ENCODE results near the gene DLGAP1.
A peak's percentile ranks its signal among the peaks of the same experiment; 100 is the strongest.
"Not testable (repeated sequence)": the region's sequence is repeated elsewhere in the genome, so short reads cannot be mapped to it uniquely, and the experiment has no call there.

The DLGAP1 gene

GRCh38 chr18:3607309-3608098 is 847.6 kb downstream of the DLGAP1 start:
- Histone ChIP-seq H3K9me3 (ENCODE audit: insufficient read depth, low read length) (no peaks in the 10 kb centered on the region), H4K20me1 (ENCODE audit: insufficient read depth, low read length) (no peaks in the 10 kb centered on the region), H3K4me2 (ENCODE audit: low read length) (no peak overlapping the region), H3K4me1 (ENCODE audit: low read length) (peaks cover 34% of the 10 kb centered on the region), H3K79me2 (ENCODE audit: low read length) (peaks cover 9% of the 10 kb centered on the region; the same call in 1 of the 2 replicates), H3K27me3 (ENCODE audit: low read depth, low read length) (no peaks in the 10 kb centered on the region), H2AFZ (ENCODE audit: low read depth, low read length) (no peak overlapping the region), H3K9ac (ENCODE audit: low read length) (no peak overlapping the region), H3K36me3 (replicated peaks; ENCODE audit: low read depth, low read length) (no peaks in the 10 kb centered on the region), H3K27ac (ENCODE audit: low read length) (no peak overlapping the region), H3K4me3 (ENCODE audit: low read length) (no peak overlapping the region)
- TF ChIP-seq CTCF (IDR thresholded peaks at IDR 0.05; ENCODE audit: low read depth, low read length) (no peak), EZH2phosphoT487 (IDR thresholded peaks at IDR 0.05; ENCODE audit: low read depth) (no peak)

GRCh38 chr18:3606863-3607262 is 848.2 kb downstream of the DLGAP1 start:
- not testable (repeated sequence) for H3K9ac ChIP-seq (ENCODE audit: low read length); H3K27ac ChIP-seq (ENCODE audit: low read length); H3K9me3 ChIP-seq (ENCODE audit: insufficient read depth, low read length); H3K4me2 ChIP-seq (ENCODE audit: low read length); H3K27me3 ChIP-seq (ENCODE audit: low read depth, low read length); H2AFZ ChIP-seq (ENCODE audit: low read depth, low read length); H3K36me3 ChIP-seq (replicated peaks; ENCODE audit: low read depth, low read length); H4K20me1 ChIP-seq (ENCODE audit: insufficient read depth, low read length); H3K4me3 ChIP-seq (ENCODE audit: low read length)
- peaks cover 37% of the 10 kb centered on the region for H3K4me1 ChIP-seq (ENCODE audit: low read length)
- H3K79me2 ChIP-seq (ENCODE audit: low read length) = peaks cover 11% of the 10 kb centered on the region; the same call in 1 of the 2 replicates

GRCh38 chr18:3605954-3606443 is 849.1 kb downstream of the DLGAP1 start:
- Histone ChIP-seq H3K4me2 (ENCODE audit: low read length) (peak overlapping the region; percentile 93), H3K27ac (ENCODE audit: low read length) (peak overlapping the region; percentile 86), H2AFZ (ENCODE audit: low read depth, low read length) (peak overlapping the region; percentile 54), H3K79me2 (ENCODE audit: low read length) (peaks cover 11% of the 10 kb centered on the region; the same call in 1 of the 2 replicates), H3K36me3 (replicated peaks; ENCODE audit: low read depth, low read length) (no peaks in the 10 kb centered on the region), H3K9ac (ENCODE audit: low read length) (peak overlapping the region; percentile 79), H3K9me3 (ENCODE audit: insufficient read depth, low read length) (no peaks in the 10 kb centered on the region), H3K4me1 (ENCODE audit: low read length) (peaks cover 38% of the 10 kb centered on the region), H3K27me3 (ENCODE audit: low read depth, low read length) (no peaks in the 10 kb centered on the region), H4K20me1 (ENCODE audit: insufficient read depth, low read length) (no peaks in the 10 kb centered on the region), H3K4me3 (ENCODE audit: low read length) (peak overlapping the region; percentile 74)
- no peak for TF ChIP-seq EZH2phosphoT487 (IDR thresholded peaks at IDR 0.05; ENCODE audit: low read depth)
- TF ChIP-seq CTCF (IDR thresholded peaks at IDR 0.05; ENCODE audit: low read depth, low read length) = no peak

- H3K4me1 ChIP-seq (ENCODE audit: low read length) = peaks cover 38% of the 10 kb centered on the region
- H3K9ac ChIP-seq (ENCODE audit: low read length) = peak overlapping the region; percentile 79
- H2AFZ ChIP-seq (ENCODE audit: low read depth, low read length) = peak overlapping the region; percentile 54
- H3K27me3 ChIP-seq (ENCODE audit: low read depth, low read length) = no peaks in the 10 kb centered on the region
- no peaks in the 10 kb centered on the region for H3K9me3 ChIP-seq (ENCODE audit: insufficient read depth, low read length)
- TF ChIP-seq CTCF (IDR thresholded peaks at IDR 0.05; ENCODE audit: low read depth, low read length) (no peak), EZH2phosphoT487 (IDR thresholded peaks at IDR 0.05; ENCODE audit: low read depth) (no peak)
- peak overlapping the region; percentile 74 for H3K4me3 ChIP-seq (ENCODE audit: low read length)
- H3K27ac ChIP-seq (ENCODE audit: low read length) = peak overlapping the region; percentile 86
- H3K4me2 ChIP-seq (ENCODE audit: low read length) = peak overlapping the region; percentile 93
- H4K20me1 ChIP-seq (ENCODE audit: insufficient read depth, low read length) = no peaks in the 10 kb centered on the region
- peaks cover 11% of the 10 kb centered on the region; the same call in 1 of the 2 replicates for H3K79me2 ChIP-seq (ENCODE audit: low read length)
- H3K36me3 ChIP-seq (replicated peaks; ENCODE audit: low read depth, low read length) = no peaks in the 10 kb centered on the region
Observed at GRCh38 chr18:3605486-3605952, 849.6 kb downstream of the DLGAP1 start.
